H9 (cell line): ENCODE results near the gene LSM7. TPM values are rescaled to one million over a fixed set of nuclear protein-coding genes. Genes with fewer than 3 reads are reported as not detected.
"Not testable (repeated sequence)": the region's sequence is repeated elsewhere in the genome, so short reads cannot be mapped to it uniquely, and the experiment has no call there.

ENCODE experiments used
- DNase-seq: peaks from one replicate; pipeline ENCODE4 v3.0.0-alpha.2; 2017
- H2AFZ ChIP-seq: one replicate; pipeline ENCODE4 v1.6.1; 2013; ENCODE audit warnings: mild to moderate bottlenecking, low read length, control low read depth, moderate library complexity
- H2AK5ac ChIP-seq: 2 replicates; pipeline ENCODE4 v1.6.1; 2013; ENCODE audit warnings: low read length, control low read depth, mixed read lengths; ENCODE audit not compliant: insufficient read length
- H2BK120ac ChIP-seq: one replicate; pipeline ENCODE4 v1.6.1; 2013; ENCODE audit warnings: low read depth, mild to moderate bottlenecking, low read length, control low read depth, inconsistent platforms; ENCODE audit not compliant: poor library complexity, severe bottlenecking
- H2BK12ac ChIP-seq: 2 replicates; pipeline ENCODE4 v1.6.1; 2013; ENCODE audit warnings: low read length, control low read depth, mixed read lengths, low read depth; ENCODE audit not compliant: insufficient read length
- H2BK15ac ChIP-seq: 2 replicates; pipeline ENCODE4 v1.6.1; 2013; ENCODE audit warnings: low read depth, low read length, control low read depth
- H2BK20ac ChIP-seq: one replicate; pipeline ENCODE4 v1.6.1; 2013; ENCODE audit warnings: low read depth, mild to moderate bottlenecking, low read length, control low read depth, inconsistent platforms; ENCODE audit not compliant: poor library complexity, severe bottlenecking
- H2BK5ac ChIP-seq: 2 replicates; pipeline ENCODE4 v1.6.1; 2013; ENCODE audit warnings: low read length, control low read depth, mixed read lengths; ENCODE audit not compliant: insufficient read length
- H3K14ac ChIP-seq: 2 replicates; pipeline ENCODE4 v1.6.1; 2013; ENCODE audit warnings: low read length, control low read depth; ENCODE audit not compliant: insufficient read depth
- H3K18ac ChIP-seq: 2 replicates; pipeline ENCODE4 v1.6.1; 2013; ENCODE audit warnings: low read depth, mild to moderate bottlenecking, mixed read lengths, low read length, control low read depth; ENCODE audit not compliant: insufficient read length
- H3K23ac ChIP-seq: 2 replicates; pipeline ENCODE4 v1.6.1; 2013; ENCODE audit warnings: low read length, control low read depth, mixed read lengths, low read depth; ENCODE audit not compliant: insufficient read length
- H3K23me2 ChIP-seq: 2 replicates; pipeline ENCODE4 v1.6.1; 2013; ENCODE audit warnings: low read depth, mild to moderate bottlenecking, mixed read lengths, low read length, control low read depth; ENCODE audit not compliant: insufficient read length, poor library complexity, severe bottlenecking
- H3K27ac ChIP-seq: 2 replicates; pipeline ENCODE4 v1.5.1; 2013; ENCODE audit warnings: low read length, control low read depth, mixed read lengths, low read depth; ENCODE audit not compliant: insufficient read length
- H3K27me3 ChIP-seq: 2 replicates; pipeline ENCODE4 v1.6.1; 2013; ENCODE audit warnings: low read length, control low read depth, inconsistent platforms; ENCODE audit not compliant: insufficient read depth
- H3K4ac ChIP-seq: 2 replicates; pipeline ENCODE4 v1.6.1; 2013; ENCODE audit warnings: low read depth, mild to moderate bottlenecking, control low read depth, inconsistent platforms, low read length, moderate library complexity
- H3K4me1 ChIP-seq: 2 replicates; pipeline ENCODE4 v1.6.1; 2013; ENCODE audit warnings: low read length, control low read depth, inconsistent platforms; ENCODE audit not compliant: insufficient read depth
- H3K4me2 ChIP-seq: 2 replicates; pipeline ENCODE4 v1.6.1; 2013; ENCODE audit warnings: low read length, control low read depth, mixed read lengths; ENCODE audit not compliant: insufficient read length, insufficient read depth
- H3K56ac ChIP-seq: 2 replicates; pipeline ENCODE4 v1.6.1; 2013; ENCODE audit warnings: low read depth, mild to moderate bottlenecking, mixed read lengths, low read length, control low read depth; ENCODE audit not compliant: insufficient read length
- H3K79me1 ChIP-seq: 2 replicates; pipeline ENCODE4 v1.6.1; 2013; ENCODE audit warnings: low read depth, mild to moderate bottlenecking, moderate library complexity, low read length, control low read depth, inconsistent platforms; ENCODE audit not compliant: insufficient read depth, poor library complexity, severe bottlenecking
- H3K79me2 ChIP-seq: 2 replicates; pipeline ENCODE4 v1.6.1; 2013; ENCODE audit warnings: low read length, control low read depth, inconsistent platforms; ENCODE audit not compliant: insufficient read depth
- H3K9ac ChIP-seq: 2 replicates; pipeline ENCODE4 v1.6.1; 2013; ENCODE audit warnings: low read length, control low read depth, mixed read lengths; ENCODE audit not compliant: insufficient read length; ENCODE audit errors: extremely low read depth
- H3K9me3 ChIP-seq: one replicate; pipeline ENCODE4 v1.6.1; 2013; ENCODE audit warnings: low read depth, low read length, inconsistent platforms; ENCODE audit not compliant: control insufficient read depth
- H3T11ph ChIP-seq: one replicate; pipeline ENCODE4 v1.6.1; 2013; ENCODE audit warnings: mild to moderate bottlenecking, low read length, control low read depth, inconsistent platforms
- H4K20me1 ChIP-seq: one replicate; pipeline ENCODE4 v1.6.1; 2013; ENCODE audit not compliant: control insufficient read depth, insufficient read length, insufficient read depth
- H4K5ac ChIP-seq: 2 replicates; pipeline ENCODE4 v1.6.1; 2013; ENCODE audit warnings: low read depth, mild to moderate bottlenecking, mixed read lengths, low read length, control low read depth; ENCODE audit not compliant: insufficient read length
- H4K8ac ChIP-seq: replicated peaks from 2 replicates; pipeline ENCODE4 v1.6.1; 2013; ENCODE audit warnings: low read length, control low read depth, mixed read lengths, low read depth; ENCODE audit not compliant: insufficient read length
- H4K91ac ChIP-seq: 2 replicates; pipeline ENCODE4 v1.6.1; 2013; ENCODE audit warnings: low read depth, mild to moderate bottlenecking, moderate library complexity, mixed read lengths, low read length, control low read depth; ENCODE audit not compliant: insufficient read length
- H3K27ac Mint-ChIP-seq, 3 experiments: 2 replicates in 2 of 3; 3 replicates in 1 of 3; pipeline ENCODE4 v1.8.0; 2020 to 2021; ENCODE audit warnings: mixed read lengths in 3 of 3, mild to moderate bottlenecking in 1 of 3, moderate library complexity in 1 of 3
- H3K27me3 Mint-ChIP-seq: 2 replicates; pipeline ENCODE4 v1.8.0; 2021; ENCODE audit warnings: low read depth, mild to moderate bottlenecking, moderate library complexity, mixed read lengths
- H3K36me3 Mint-ChIP-seq, 3 experiments: 2 replicates in 2 of 3; 3 replicates in 1 of 3; pipeline ENCODE4 v1.8.0; 2020 to 2021; ENCODE audit warnings: low read depth in 3 of 3, mixed read lengths in 3 of 3; ENCODE audit not compliant: insufficient read depth in 1 of 3
- H3K4me1 Mint-ChIP-seq, 2 experiments: 2 replicates each; pipeline ENCODE4 v1.8.0; 2020; ENCODE audit warnings: mixed read lengths in 2 of 2
- H3K4me3 Mint-ChIP-seq, 2 experiments: 2 replicates in 1 of 2; 3 replicates in 1 of 2; pipeline ENCODE4 v1.8.0; 2020 to 2021; ENCODE audit warnings: mild to moderate bottlenecking in 2 of 2, mixed read lengths in 2 of 2, moderate library complexity in 1 of 2
- H3K9me3 Mint-ChIP-seq, 2 experiments: 2 replicates in 1 of 2; 3 replicates in 1 of 2; pipeline ENCODE4 v1.8.0; 2020; ENCODE audit warnings: mild to moderate bottlenecking in 2 of 2, mixed read lengths in 2 of 2, moderate library complexity in 1 of 2
- WGBS: extraction: QIAGEN DNeasy Blood & Tissue Kit; methylation state at CpG from one replicate; pipeline ENCODE4 v1.1.7; 2013; ENCODE audit warnings: missing lambda C conversion rate, low lambda C conversion rate, mixed read lengths; ENCODE audit not compliant: insufficient read length; ENCODE audit errors: extremely low coverage; 5-methylcytosine and 5-hydroxymethylcytosine counted together
- total RNA-seq: library from RNA; stranded (reverse); gene quantifications from 2 replicates; pipeline ENCODE4 v1.2.1, GENCODE V29; 2021
- TF ChIP-seq, protein P1 (sequence below): fragments of 200-600 bp; sonication (generic); conservative IDR thresholded peaks from 3 replicates; pipeline ENCODE4 v1.8.0; 2021; ENCODE audit warnings: antibody characterized with exemption, mild to moderate bottlenecking

Gene LSM7
- total RNA-seq, 1 experiment from 2014 or later, result 187 TPM

DNA sequence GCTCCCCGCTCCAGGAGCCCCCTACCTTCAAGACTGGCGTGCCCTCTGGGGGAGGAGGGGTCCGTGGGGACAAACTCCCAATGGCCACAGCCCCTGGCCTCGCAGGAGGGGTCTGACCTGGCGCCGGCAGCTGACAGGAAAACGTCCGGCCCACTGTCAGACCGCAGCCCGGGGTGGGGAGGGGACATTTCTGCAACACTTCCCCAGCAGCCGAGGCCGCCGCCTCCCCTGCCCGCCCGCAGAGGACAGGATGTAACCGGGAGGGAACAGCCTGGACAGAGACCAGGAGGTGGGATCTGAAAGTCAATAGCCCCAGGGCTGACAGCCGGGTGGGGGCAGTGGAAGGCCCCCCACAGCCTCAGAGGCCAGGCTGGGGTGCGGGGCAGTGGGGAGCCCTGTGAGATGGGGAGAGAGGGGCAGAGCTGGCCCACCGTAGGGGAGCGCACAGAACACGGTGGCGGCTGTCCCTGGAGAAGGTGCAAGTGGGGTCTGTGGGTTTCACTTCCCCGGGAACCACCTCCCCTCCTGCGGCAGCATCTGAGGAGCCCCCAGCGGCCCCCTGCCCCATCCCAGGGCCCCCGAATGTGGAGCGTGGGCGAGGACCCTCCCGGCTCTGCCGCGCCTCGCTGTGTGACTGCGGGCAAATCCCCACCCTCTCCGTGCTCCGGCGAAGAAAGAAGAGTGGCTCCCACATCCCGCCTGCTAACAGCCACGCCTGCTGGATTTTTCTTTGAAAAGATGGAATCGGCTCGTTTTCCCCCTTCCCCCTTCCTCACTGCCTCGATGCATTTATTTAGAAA lies 46.1 kb downstream of the LSM7 start, which contains the start of gene PEAK3:
Gene PEAK3, minus strand, starts transcription at position 114 of the 800 bp plus-strand sequence. CDS start 1,244 bp downstream, outside the sequence.
- no peaks in the 10 kb centered on the region for H4K20me1 ChIP-seq
- no peak within 1 kb of the TSS for H3K9ac ChIP-seq
- Mint-ChIP-seq H3K4me1 (peaks cover 0 to 3% of the 10 kb centered on the region in 2 experiments; a peak in 1 of 4 replicates), H3K27ac (no peak within 1 kb of the TSS), H3K4me3 (peak within 1 kb of the TSS; percentile 41 to 71), H3K9me3 (no peaks in the 10 kb centered on the region), H3K27me3 (peaks cover 46% of the 10 kb centered on the region), H3K36me3 (no peaks in the 10 kb centered on the region)
- H2BK12ac ChIP-seq, result no peak within 1 kb of the TSS
- no peak within 1 kb of the TSS for H3T11ph ChIP-seq
- no peaks in the 10 kb centered on the region for H3K79me1 ChIP-seq
- no peak within 1 kb of the TSS for H2BK15ac ChIP-seq
- H3K4ac ChIP-seq, result no peak within 1 kb of the TSS
- H3K4me1 ChIP-seq, result no peaks in the 10 kb centered on the region
- H4K91ac ChIP-seq, result no peak within 1 kb of the TSS
- no peak within 1 kb of the TSS for H2BK120ac ChIP-seq
- no peak within 1 kb of the TSS for H2BK20ac ChIP-seq
- no peak within 1 kb of the TSS for H4K8ac ChIP-seq
- no peak within 1 kb of the TSS for H3K27ac ChIP-seq
- peak; percentile 70 for DNase-seq
- TF ChIP-seq, protein P1, sequence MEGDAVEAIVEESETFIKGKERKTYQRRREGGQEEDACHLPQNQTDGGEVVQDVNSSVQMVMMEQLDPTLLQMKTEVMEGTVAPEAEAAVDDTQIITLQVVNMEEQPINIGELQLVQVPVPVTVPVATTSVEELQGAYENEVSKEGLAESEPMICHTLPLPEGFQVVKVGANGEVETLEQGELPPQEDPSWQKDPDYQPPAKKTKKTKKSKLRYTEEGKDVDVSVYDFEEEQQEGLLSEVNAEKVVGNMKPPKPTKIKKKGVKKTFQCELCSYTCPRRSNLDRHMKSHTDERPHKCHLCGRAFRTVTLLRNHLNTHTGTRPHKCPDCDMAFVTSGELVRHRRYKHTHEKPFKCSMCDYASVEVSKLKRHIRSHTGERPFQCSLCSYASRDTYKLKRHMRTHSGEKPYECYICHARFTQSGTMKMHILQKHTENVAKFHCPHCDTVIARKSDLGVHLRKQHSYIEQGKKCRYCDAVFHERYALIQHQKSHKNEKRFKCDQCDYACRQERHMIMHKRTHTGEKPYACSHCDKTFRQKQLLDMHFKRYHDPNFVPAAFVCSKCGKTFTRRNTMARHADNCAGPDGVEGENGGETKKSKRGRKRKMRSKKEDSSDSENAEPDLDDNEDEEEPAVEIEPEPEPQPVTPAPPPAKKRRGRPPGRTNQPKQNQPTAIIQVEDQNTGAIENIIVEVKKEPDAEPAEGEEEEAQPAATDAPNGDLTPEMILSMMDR, result no peak
- H3K27me3 ChIP-seq, result peaks cover 5% of the 10 kb centered on the region; the same call in 1 of the 2 replicates
- H3K9me3 ChIP-seq, result no peaks in the 10 kb centered on the region
- no peak within 1 kb of the TSS for H2AK5ac ChIP-seq
- WGBS, result no CpG with 5 or more reads among the region's 41 CpGs
- H3K18ac ChIP-seq, result no peak within 1 kb of the TSS
- H3K23me2 ChIP-seq, result peaks cover 7% of the 10 kb centered on the region
- H3K14ac ChIP-seq, result no peak within 1 kb of the TSS
- peak within 1 kb of the TSS; percentile 35 for H3K4me2 ChIP-seq
- no peak within 1 kb of the TSS for H2AFZ ChIP-seq
- H4K5ac ChIP-seq, result no peak within 1 kb of the TSS
- H3K23ac ChIP-seq, result no peak within 1 kb of the TSS
- H3K79me2 ChIP-seq, result no peaks in the 10 kb centered on the region
- H3K56ac ChIP-seq, result no peak within 1 kb of the TSS
- H2BK5ac ChIP-seq, result no peak within 1 kb of the TSS

DNA sequence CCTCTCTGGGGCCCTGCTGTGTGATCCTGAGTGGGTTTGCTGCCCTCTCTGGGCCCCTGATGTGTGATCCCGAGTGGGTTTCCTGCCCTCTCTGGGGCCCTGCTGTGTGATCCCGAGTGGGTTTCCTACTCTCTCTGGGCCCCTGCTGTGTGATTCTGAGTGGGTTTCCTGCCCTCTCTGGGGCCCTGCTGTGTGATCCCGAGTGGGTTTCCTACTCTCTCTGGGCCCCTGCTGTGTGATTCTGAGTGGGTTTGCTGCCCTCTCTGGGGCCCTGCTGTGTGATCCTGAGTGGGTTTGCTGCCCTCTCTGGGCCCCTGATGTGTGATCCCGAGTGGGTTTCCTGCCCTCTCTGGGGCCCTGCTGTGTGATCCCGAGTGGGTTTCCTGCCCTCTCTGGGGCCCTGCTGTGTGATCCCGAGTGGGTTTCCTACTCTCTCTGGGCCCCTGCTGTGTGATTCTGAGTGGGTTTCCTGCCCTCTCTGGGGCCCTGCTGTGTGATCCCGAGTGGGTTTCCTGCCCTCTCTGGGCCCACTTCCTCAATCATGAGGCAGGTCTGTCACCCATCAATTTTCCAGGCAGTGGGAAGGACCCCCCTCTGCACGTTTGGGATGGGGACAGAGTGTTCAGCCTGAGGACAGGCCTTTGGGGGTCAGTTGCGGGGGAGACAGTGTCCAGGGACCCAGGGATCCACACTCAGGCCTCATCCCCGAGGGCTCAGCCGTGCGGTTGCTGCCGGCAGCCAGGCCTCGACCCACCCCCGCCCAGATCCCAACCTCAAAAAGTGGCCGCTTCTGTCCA lies 46.9 kb downstream of the LSM7 start:
- WGBS, result no CpG with 5 or more reads among the region's 16 CpGs
- H2BK5ac ChIP-seq, H4K8ac ChIP-seq, H3K79me1 ChIP-seq, H2BK20ac ChIP-seq, H3K23ac ChIP-seq, H2BK12ac ChIP-seq, H3K27ac Mint-ChIP-seq, H4K20me1 ChIP-seq, H3K9ac ChIP-seq, H3K79me2 ChIP-seq, H3K4me1 Mint-ChIP-seq, H3K27ac ChIP-seq, H2AK5ac ChIP-seq, DNase-seq, H2BK120ac ChIP-seq, H3K23me2 ChIP-seq, H4K91ac ChIP-seq, H3K27me3 ChIP-seq, H2BK15ac ChIP-seq, H3K9me3 Mint-ChIP-seq, H3K4me1 ChIP-seq, H3T11ph ChIP-seq, H3K9me3 ChIP-seq, H3K4ac ChIP-seq, H2AFZ ChIP-seq, H4K5ac ChIP-seq, H3K14ac ChIP-seq, H3K36me3 Mint-ChIP-seq, H3K18ac ChIP-seq, H3K56ac ChIP-seq: not testable (repeated sequence)
- H3K27me3 Mint-ChIP-seq, result peaks cover 39% of the 10 kb centered on the region
- H3K4me2 ChIP-seq, result peak overlapping the region; percentile 35
- H3K4me3 Mint-ChIP-seq, result peak overlapping the region; percentile 41 to 71; a peak in 4 of 5 replicates
